GM19351 (cell line): ENCODE data around the gene ICE1.
"Not testable (repeated sequence)": the region's sequence is repeated elsewhere in the genome, so short reads cannot be mapped to it uniquely, and the experiment has no call there.

Source experiments
- ATAC-seq: cut with Tn5 transposase; IDR thresholded peaks from one replicate; pipeline ENCODE4 v1.9.1; 2021; ENCODE audit warnings: mild to moderate bottlenecking, moderate library complexity; ENCODE audit not compliant: unreplicated experiment

ICE1 gene

DNA sequence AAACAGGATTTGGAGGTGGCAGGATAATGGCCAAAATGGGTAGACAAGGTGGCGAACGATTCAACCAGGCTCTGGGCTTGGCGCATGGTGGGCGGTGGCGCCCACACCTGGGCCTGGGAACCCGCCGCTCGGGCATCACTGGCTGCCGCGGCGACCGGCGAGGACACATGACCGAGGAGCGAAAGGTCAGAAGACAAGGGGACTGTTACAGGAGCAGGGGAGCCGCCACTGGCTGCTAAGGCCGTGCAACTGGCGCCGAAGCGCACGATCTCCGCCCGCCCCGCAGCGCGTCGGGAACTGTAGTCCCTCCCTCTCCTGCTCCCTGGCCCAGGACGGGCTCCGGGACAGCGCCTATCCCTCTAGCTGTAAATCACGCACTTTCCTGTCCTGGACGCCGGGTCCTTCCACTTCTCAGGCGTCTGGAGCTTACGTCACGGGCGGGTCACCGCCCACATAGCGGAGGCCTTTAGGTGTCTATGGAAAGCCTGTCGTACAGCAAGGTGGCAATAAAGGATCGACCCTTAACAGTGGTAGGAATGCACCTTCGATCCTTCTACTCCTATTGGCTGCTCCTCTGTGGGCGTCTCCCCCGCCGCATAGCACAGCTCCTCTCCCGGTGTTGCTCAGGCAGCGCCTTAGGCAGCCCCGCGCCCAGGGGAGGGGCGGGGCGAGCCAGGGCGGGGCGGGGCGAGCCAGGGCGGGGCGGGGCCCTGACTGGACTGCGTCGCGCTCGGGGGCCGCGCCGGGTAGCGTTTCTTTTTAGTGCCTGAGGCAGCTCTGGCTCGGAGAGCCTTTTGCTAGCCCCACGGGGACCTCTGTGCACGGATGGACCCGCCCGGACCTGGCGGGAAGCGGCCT lies at the start of gene ICE1:
Gene ICE1, plus strand, starts transcription at position 717 of the 858 bp plus-strand sequence. CDS start 239 bp downstream, outside the sequence.
- ATAC-seq = peak; percentile 76

- no peak for ATAC-seq
These were observed 49.5 kb upstream of the ICE1 start for GRCh38 chr5:5372930-5373329.

- ATAC-seq = no peak
These were observed 49.0 kb upstream of the ICE1 start for GRCh38 chr5:5373351-5373989.

- no peak for ATAC-seq
These were observed 48.3 kb upstream of the ICE1 start for GRCh38 chr5:5374009-5374715.

GRCh38 chr5:5377780-5378179 lies 44.7 kb upstream of the ICE1 start:
- no peak for ATAC-seq

DNA sequence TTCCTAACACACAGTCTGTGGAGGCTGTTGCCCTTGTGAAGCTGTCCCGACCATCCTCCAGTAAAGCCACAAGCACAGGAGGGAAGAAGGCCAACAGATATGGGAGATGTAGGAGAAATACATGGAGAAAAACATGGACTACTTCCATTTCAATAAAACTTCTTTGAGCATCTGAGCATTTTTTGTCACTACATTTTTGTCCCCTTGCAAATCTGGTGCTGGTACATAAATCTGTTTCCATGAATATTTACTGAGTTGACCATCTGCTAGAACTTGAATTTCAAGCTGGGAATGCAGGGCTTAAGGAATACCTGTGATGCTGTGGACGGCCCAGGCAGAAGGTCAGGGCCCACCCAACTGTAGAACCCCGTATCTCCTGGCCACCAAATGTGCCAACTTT lies 43.9 kb upstream of the ICE1 start:
- no peak for ATAC-seq

GRCh38 chr5:5380298-5380697 lies 42.2 kb upstream of the ICE1 start:
- no peak for ATAC-seq

DNA sequence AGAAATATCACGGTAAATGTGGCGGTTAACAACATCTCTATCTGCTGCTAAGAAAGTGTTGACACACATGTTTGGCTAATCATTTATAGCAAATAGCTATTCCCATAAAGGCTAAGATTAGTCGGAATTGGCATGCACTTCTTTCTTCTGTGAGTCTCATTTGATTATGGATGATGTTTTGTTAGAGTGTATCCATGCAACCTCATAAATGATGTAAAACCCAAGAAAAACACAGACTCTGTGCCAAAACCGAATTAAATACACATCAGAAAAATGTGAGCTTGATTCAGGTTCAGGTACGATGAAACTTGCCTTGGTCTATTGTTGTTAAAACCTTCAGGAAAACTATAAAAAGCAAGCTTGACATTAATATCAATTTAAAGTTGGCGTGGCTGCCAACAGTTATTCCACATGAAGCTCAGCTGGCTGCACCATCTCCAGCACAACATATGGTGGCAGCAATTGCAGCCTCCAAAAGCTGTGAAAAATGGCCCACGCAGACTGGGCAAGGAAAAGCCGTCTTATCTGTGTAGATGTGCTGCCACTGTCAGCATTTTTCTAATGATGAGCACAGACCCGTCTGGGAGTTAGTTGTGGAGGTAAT lies 41.1 kb upstream of the ICE1 start:
- no peak for ATAC-seq

DNA sequence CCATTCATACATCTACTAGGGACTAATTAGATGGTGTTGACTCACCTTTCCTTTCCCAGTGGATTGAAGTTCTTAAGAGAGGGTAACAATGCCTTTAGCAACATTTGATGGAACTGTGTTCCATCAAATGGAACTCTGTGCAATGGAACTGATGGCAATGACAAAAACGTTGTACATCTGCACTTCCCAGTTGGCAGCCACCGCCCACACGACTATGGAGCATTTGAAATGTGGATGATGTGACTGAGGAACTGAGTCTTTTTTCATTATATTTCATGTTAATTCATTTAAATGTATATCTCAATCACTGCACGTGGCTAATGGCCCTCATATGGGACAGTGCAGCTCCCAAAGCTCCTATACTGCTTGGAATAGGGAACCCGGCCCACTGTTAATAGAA lies 39.0 kb upstream of the ICE1 start:
- no peak for ATAC-seq

- no peak for ATAC-seq
These were observed 37.7 kb upstream of the ICE1 start for GRCh38 chr5:5384660-5385330.

- no peak for ATAC-seq
These were observed 37.2 kb upstream of the ICE1 start for GRCh38 chr5:5385331-5385662.

GRCh38 chr5:5386329-5386728 lies 36.1 kb upstream of the ICE1 start:
- no peak for ATAC-seq

DNA sequence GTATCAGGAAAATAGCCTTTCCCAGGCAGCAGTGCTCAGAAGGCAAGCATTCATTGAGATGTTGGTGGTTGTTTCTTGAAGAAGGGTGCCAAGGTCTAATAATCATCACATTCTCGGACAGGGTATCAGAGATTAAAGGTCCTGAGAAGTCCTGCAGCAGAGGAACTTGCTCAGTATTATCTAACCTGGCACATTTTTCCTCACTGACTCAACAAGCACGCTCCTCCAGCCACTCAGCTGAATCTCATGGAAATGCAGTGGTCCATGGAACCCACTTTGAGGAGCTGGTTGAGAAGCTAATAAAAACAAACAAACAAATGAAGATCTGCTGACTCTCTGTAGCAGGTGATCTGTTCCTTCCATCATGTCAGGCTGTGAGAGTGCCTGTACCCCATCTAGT lies 35.3 kb upstream of the ICE1 start:
- no peak for ATAC-seq

DNA sequence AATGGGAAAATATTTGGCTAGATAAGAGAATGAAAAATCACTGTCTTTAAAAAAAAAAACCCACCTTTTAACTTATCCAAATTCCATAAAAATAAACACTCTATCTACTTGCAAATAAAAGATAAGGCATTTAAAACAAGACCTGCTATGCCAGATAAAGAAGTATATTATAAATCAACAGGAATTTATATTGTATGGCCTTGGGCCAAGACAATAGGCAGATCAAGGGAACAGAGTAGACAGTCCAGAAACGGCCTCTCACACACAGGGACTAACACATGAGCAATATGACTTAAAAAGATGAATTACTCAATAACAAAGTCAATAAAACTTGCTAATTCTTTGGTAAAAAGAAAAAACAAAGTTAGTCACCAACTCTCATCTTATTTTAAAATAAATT lies 34.7 kb upstream of the ICE1 start:
- ATAC-seq = no peak

- ATAC-seq = not testable (repeated sequence)
These were observed 32.2 kb upstream of the ICE1 start for GRCh38 chr5:5390121-5390869.

GRCh38 chr5:5392504-5392903 lies 30.0 kb upstream of the ICE1 start:
- peak; percentile 58 for ATAC-seq

- ATAC-seq = not testable (repeated sequence)
These were observed 28.0 kb upstream of the ICE1 start for GRCh38 chr5:5394384-5394986.

GRCh38 chr5:5395093-5395492 lies 27.4 kb upstream of the ICE1 start:
- not testable (repeated sequence) for ATAC-seq

- no peak for ATAC-seq
These were observed 24.4 kb upstream of the ICE1 start for GRCh38 chr5:5398071-5398470.

DNA sequence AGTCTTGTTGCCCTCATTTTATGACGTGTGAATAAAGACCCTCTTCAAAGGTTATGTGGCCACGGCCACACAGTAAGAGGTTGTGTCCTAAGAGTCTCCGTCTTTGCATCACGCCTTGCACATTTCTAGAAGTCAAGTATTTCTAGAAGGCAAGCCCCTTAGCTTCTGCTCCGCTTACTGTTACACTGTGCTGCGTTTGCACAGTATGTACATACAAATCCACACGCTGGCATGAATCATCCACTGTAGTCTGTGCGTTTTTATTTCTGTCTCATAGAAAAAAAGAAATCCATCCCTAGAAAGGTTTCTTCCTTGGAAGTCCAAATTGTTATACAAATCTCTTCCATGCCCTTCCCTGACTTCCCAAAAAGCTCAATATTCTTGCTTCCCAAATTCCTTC lies 21.4 kb upstream of the ICE1 start:
- ATAC-seq = no peak
